Activated naive CD8-positive, alpha-beta T cell treated with anti-CD3 and anti-CD28 coated beads for 36 hours (primary cell): ENCODE measurements around the gene MIF4GD. TPM values are rescaled to one million over a fixed set of nuclear protein-coding genes. Genes with fewer than 3 reads are reported as not detected.
A peak's percentile ranks its signal among the peaks of the same experiment; 100 is the strongest.
"Not testable (repeated sequence)": the region's sequence is repeated elsewhere in the genome, so short reads cannot be mapped to it uniquely, and the experiment has no call there.

Source experiments
- DNase-seq: peaks from one replicate; pipeline ENCODE4 v3.0.0; 2021
- H3K27ac Mint-ChIP-seq: one replicate; pipeline ENCODE4 v1.8.0; 2022; ENCODE audit warnings: mild to moderate bottlenecking, moderate library complexity, mixed read lengths
- H3K27me3 Mint-ChIP-seq: one replicate; pipeline ENCODE4 v1.8.0; 2022; ENCODE audit warnings: mild to moderate bottlenecking, mixed read lengths
- H3K36me3 Mint-ChIP-seq: one replicate; pipeline ENCODE4 v1.8.0; 2021; ENCODE audit warnings: mild to moderate bottlenecking, mixed read lengths
- H3K4me1 Mint-ChIP-seq: one replicate; pipeline ENCODE4 v1.8.0; 2021; ENCODE audit warnings: mixed read lengths
- H3K4me3 Mint-ChIP-seq: one replicate; pipeline ENCODE4 v1.8.0; 2022; ENCODE audit warnings: mild to moderate bottlenecking, moderate library complexity, mixed read lengths
- H3K9me3 Mint-ChIP-seq: one replicate; pipeline ENCODE4 v1.8.0; 2022; ENCODE audit warnings: mixed read lengths
- total RNA-seq, 2 experiments: library from RNA; stranded (reverse); gene quantifications; one replicate each; pipeline ENCODE4 v1.2.3, GENCODE V29; 2021

Gene MIF4GD
- total RNA-seq, 2 experiments from 2014 or later = 35.3 to 38.1 TPM

- Mint-ChIP-seq H3K27ac (peak overlapping the region; percentile 89), H3K27me3 (no peaks in the 10 kb centered on the region), H3K4me1 (peaks cover 37% of the 10 kb centered on the region), H3K9me3 (no peaks in the 10 kb centered on the region), H3K36me3 (peaks cover 29% of the 10 kb centered on the region), H3K4me3 (peak overlapping the region; percentile 90)
- peak; percentile 95 for DNase-seq
Observed at GRCh38 chr17:75271233-75271954, 363 bp upstream of the MIF4GD start.

- peak; percentile 77 for DNase-seq
- peaks cover 37% of the 10 kb centered on the region for H3K4me1 Mint-ChIP-seq
- no peaks in the 10 kb centered on the region for H3K27me3 Mint-ChIP-seq
- H3K4me3 Mint-ChIP-seq = peak overlapping the region; percentile 85
- no peaks in the 10 kb centered on the region for H3K9me3 Mint-ChIP-seq
- H3K27ac Mint-ChIP-seq = peak overlapping the region; percentile 82
- H3K36me3 Mint-ChIP-seq = peaks cover 32% of the 10 kb centered on the region
Observed at GRCh38 chr17:75270218-75270965, 639 bp downstream of the MIF4GD start.

GRCh38 chr17:75269844-75270217 is 1.2 kb downstream of the MIF4GD start:
- H3K36me3 Mint-ChIP-seq = peaks cover 30% of the 10 kb centered on the region
- no peaks in the 10 kb centered on the region for H3K27me3 Mint-ChIP-seq
- peak overlapping the region; percentile 85 for H3K4me3 Mint-ChIP-seq
- H3K4me1 Mint-ChIP-seq = peaks cover 34% of the 10 kb centered on the region
- H3K27ac Mint-ChIP-seq = peak overlapping the region; percentile 82
- DNase-seq = no peak
- no peaks in the 10 kb centered on the region for H3K9me3 Mint-ChIP-seq

- no peak overlapping the region for H3K4me3 Mint-ChIP-seq
- no peak for DNase-seq
- no peaks in the 10 kb centered on the region for H3K9me3 Mint-ChIP-seq
- no peaks in the 10 kb centered on the region for H3K27me3 Mint-ChIP-seq
- H3K4me1 Mint-ChIP-seq = peaks cover 32% of the 10 kb centered on the region
- peak overlapping the region; percentile 26 for H3K27ac Mint-ChIP-seq
- peaks cover 27% of the 10 kb centered on the region for H3K36me3 Mint-ChIP-seq
Observed at GRCh38 chr17:75267411-75268232, 3.4 kb downstream of the MIF4GD start.

- DNase-seq = no peak
- Mint-ChIP-seq H3K4me3 (peak overlapping the region; percentile 20), H3K9me3 (no peaks in the 10 kb centered on the region)
Observed at GRCh38 chr17:75267153-75267410, 3.9 kb downstream of the MIF4GD start.

GRCh38 chr17:75266316-75267152 is 4.5 kb downstream of the MIF4GD start:
- no peak overlapping the region for H3K4me3 Mint-ChIP-seq
- H3K36me3 Mint-ChIP-seq = peaks cover 22% of the 10 kb centered on the region
- H3K27me3 Mint-ChIP-seq = no peaks in the 10 kb centered on the region
- DNase-seq = no peak
- no peaks in the 10 kb centered on the region for H3K9me3 Mint-ChIP-seq
- peaks cover 30% of the 10 kb centered on the region for H3K4me1 Mint-ChIP-seq
- H3K27ac Mint-ChIP-seq = no peak overlapping the region

More at GRCh38 chr17:75267153-75267410, 3.9 kb downstream of the MIF4GD start:
- H3K27ac Mint-ChIP-seq = no peak overlapping the region
- peaks cover 25% of the 10 kb centered on the region for H3K36me3 Mint-ChIP-seq
- no peaks in the 10 kb centered on the region for H3K27me3 Mint-ChIP-seq
- peaks cover 32% of the 10 kb centered on the region for H3K4me1 Mint-ChIP-seq

- DNase-seq = no peak
- Mint-ChIP-seq H3K4me3 (no peak overlapping the region), H3K36me3 (peaks cover 22% of the 10 kb centered on the region), H3K27me3 (no peaks in the 10 kb centered on the region), H3K9me3 (no peaks in the 10 kb centered on the region), H3K4me1 (peaks cover 30% of the 10 kb centered on the region), H3K27ac (no peak overlapping the region)
Observed at GRCh38 chr17:75265614-75266315, 5.3 kb downstream of the MIF4GD start.

DNA sequence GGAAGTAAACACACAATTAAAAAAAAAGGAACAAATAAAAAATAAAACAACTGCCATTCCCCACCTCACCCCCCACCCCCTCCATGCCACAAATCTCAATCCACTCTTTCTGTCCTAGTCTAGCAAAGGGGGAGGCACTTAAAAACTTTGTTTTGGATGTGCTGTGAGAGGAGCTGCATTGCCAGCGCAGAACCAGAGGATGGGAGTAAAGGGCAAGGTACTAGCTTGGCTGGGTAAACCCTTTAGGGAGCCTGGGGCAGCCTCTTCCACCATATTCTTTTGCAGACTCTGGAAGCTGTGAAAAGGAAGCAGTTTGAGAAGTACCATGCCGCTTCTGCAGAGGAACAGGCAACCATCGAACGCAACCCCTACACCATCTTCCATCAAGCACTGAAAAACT is 8.0 kb downstream of the MIF4GD start:
- peaks cover 34% of the 10 kb centered on the region for H3K4me1 Mint-ChIP-seq
- peaks cover 30% of the 10 kb centered on the region for H3K36me3 Mint-ChIP-seq
- no peak for DNase-seq
- H3K27ac Mint-ChIP-seq = peak overlapping the region; percentile 100
- no peaks in the 10 kb centered on the region for H3K9me3 Mint-ChIP-seq
- H3K4me3 Mint-ChIP-seq = peak overlapping the region; percentile 99
- H3K27me3 Mint-ChIP-seq = no peaks in the 10 kb centered on the region

DNA sequence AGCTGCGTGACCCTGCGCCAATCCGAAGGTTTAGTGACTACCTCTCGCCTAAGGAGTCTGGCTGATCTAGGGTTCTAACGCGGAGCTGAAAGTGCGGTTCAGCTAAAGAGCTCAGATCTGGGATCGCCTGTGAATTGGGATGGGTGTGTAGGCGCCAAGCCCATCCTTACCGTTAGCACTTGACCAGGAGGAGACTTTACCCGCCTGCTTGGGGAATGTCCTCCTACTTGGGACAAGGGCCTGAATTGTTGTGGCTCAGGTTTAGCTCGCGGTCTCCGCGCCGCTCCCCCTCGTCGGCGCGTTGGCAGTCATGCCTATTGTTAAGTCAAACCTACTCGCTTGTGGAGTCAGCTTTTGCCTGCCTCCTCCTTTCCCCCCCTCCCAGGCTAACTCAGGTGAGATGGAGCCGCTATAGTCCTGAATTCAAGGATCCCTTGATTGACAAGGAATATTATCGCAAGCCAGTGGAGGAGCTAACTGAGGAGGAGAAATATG is 8.9 kb downstream of the MIF4GD start:
- H3K4me3 Mint-ChIP-seq = peak overlapping the region; percentile 99
- H3K36me3 Mint-ChIP-seq = peaks cover 32% of the 10 kb centered on the region
- no peak for DNase-seq
- H3K27me3 Mint-ChIP-seq = no peaks in the 10 kb centered on the region
- H3K27ac Mint-ChIP-seq = peak overlapping the region; percentile 100
- H3K4me1 Mint-ChIP-seq = peaks cover 39% of the 10 kb centered on the region
- no peaks in the 10 kb centered on the region for H3K9me3 Mint-ChIP-seq

GRCh38 chr17:75261336-75262111 is 9.5 kb downstream of the MIF4GD start, which contains the start of the genes GGA3 and MRPS7:
GGA3 (minus strand) TSS chr17:75261606; CDS start chr17:75261587, 19 bp downstream.
MRPS7 (plus strand) TSS chr17:75261879; CDS start chr17:75261901, 22 bp downstream.
- no peaks in the 10 kb centered on the region for H3K9me3 Mint-ChIP-seq
- H3K27ac Mint-ChIP-seq = peak within 1 kb of the TSS; percentile 100
- H3K36me3 Mint-ChIP-seq = peaks cover 29% of the 10 kb centered on the region
- H3K4me3 Mint-ChIP-seq = peak within 1 kb of the TSS; percentile 99
- H3K27me3 Mint-ChIP-seq = no peaks in the 10 kb centered on the region
- peak; percentile 97 for DNase-seq
- peaks cover 43% of the 10 kb centered on the region for H3K4me1 Mint-ChIP-seq

- Mint-ChIP-seq H3K27me3 (no peaks in the 10 kb centered on the region), H3K9me3 (no peaks in the 10 kb centered on the region), H3K36me3 (peaks cover 27% of the 10 kb centered on the region), H3K27ac (peak overlapping the region; percentile 100), H3K4me1 (peaks cover 49% of the 10 kb centered on the region), H3K4me3 (peak overlapping the region; percentile 99)
- DNase-seq = no peak
Observed at GRCh38 chr17:75260641-75261335, 10.2 kb downstream of the MIF4GD start.

DNA sequence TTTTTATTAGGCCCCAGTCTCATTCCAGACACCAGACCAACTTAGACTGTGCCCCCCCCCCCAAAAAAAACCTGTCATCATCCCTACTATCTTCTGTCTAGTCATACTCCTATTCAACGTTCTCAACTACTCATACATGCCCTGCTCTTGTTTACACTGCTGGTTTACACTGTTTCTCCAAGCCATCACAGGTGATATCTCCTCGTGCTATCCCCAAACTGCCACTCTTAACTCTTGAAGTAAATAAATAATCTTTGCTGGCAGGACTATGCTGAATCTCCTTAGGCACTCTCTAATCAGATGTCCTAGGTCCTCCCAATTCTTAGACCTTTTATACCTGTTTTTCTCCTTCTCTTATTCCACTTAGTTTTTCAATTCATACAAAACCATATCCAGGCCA is 13.8 kb downstream of the MIF4GD start:
- Mint-ChIP-seq H3K4me1 (peaks cover 64% of the 10 kb centered on the region), H3K36me3 (peaks cover 12% of the 10 kb centered on the region), H3K27ac (peak overlapping the region; percentile 20)
- H3K27me3 Mint-ChIP-seq, DNase-seq, H3K4me3 Mint-ChIP-seq, H3K9me3 Mint-ChIP-seq: not testable (repeated sequence)
